Activated CD4-positive, alpha-beta T cell treated with anti-CD3 and anti-CD28 coated beads, Interleukin-2, amount 50 U/mL, for 48 hours (primary cell): ENCODE measurements around the gene F3.

Experiments
- DNase-seq, 2 experiments: peaks; one replicate each; pipeline ENCODE4 v3.0.0-alpha.2; 2020

The F3 gene

DNA sequence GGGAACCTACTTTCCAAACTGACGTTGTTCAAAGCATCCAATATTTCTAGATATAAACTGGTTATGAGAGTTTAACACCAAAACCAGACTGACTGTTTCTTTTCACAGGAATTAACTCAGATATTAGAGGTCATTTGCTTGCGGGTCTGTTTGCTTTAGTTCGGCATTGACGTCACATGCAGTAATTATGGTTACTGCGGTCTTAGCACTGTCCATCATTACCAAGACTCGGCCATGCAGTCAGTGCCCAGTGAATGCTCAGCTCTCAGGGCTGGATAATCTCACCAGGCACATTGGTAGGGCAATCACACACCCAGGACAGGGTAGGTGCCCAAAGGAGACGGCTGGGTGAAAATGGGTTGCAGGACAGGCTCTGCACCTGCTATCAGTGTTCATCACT lies 9.9 kb upstream of the F3 start:
- DNase-seq: no peak

DNA sequence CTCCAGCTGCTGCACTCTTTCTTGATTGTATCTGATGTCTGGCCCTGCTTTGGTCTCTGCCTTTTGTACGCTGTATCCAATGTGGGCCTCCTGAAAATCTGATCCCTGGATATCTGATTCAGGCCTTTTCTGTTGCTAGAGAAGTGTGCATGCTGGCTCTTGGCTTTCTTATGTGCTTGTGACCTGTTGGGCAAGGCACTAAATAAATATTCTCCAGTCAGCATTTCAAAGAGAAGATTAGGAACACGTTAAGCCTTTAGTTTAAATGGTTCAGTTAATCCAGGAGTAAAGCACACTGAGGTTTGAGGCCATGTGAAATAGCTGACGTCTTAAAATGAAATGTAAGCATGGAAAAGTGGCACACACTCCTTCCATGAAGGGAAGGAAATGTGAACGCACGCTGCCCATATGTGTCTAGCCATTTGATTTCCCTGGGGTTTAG lies 9.3 kb upstream of the F3 start:
- no peak for DNase-seq

DNA sequence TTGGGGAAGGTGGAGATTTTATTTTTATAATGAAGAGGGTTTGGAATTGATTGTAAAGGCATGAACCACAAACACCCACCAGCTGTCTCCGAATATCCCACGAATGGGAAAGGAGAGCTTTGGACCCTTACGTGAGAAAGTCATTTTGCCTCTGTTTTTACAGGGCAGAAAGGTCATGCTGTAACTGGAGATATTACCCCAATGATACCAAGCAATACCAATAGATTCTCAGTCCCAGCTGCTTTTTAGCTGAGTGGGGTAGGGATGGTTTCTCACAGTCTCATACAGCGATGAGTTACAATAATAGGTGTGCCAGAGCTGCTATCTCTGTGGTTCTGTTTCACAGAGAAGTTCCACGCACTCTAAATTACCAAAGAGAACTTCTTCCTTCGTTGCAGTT lies 8.8 kb upstream of the F3 start:
- no peak for DNase-seq

DNA sequence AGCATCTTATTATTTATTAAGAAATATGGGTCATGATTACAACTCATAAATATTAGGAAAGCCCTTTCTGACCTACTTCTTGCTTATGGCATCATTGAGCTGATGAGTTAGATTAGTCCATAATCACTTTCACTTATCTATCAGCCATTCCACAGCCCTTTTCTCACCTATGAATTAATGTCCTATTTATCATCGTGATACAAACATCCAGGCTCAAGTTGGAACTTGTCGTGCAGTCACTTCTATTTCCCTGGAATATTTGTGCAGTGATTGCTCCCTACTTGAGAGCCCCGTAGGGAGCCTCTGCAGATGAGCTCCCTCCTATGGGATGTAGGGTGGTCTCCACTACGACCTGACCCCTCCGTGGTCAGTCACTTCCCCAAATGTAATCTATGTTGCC lies 8.1 kb upstream of the F3 start:
- DNase-seq: no peak

DNA sequence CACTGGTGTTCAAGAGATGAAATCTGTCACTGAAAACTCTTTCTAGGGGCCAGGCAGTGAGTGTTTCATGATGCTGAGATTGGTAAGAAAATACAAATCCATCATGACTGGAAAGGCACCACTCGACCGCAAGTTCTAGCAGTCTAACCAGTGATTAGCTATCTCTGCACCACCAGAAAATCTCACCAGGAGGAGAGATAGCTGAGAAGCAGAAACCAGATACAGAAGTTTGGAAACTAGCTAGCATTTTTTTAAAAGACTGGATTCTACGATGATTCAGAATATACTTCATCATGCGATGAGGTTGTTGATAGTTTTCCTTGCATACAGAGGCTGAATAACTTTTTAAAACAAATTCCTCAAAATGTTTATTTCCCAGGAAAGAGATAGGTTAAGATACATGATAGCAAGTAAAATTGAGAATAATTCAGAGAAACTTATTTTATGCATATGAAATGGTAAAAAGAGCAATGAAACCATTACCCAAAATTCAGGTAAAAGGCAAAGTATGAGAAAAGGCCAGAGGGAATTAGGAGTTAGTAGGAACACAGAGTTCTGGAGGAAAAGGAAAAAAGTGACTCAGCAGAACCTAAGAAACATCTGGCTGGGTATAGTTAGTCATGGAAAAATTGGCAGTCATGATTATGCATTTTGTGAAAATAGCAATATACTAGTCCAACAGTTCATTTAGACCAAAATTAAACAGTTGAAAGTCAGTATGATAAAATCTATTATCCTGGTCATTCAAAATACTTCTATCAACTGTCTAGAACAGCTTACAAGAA lies 3.3 kb upstream of the F3 start:
- no peak for DNase-seq

DNA sequence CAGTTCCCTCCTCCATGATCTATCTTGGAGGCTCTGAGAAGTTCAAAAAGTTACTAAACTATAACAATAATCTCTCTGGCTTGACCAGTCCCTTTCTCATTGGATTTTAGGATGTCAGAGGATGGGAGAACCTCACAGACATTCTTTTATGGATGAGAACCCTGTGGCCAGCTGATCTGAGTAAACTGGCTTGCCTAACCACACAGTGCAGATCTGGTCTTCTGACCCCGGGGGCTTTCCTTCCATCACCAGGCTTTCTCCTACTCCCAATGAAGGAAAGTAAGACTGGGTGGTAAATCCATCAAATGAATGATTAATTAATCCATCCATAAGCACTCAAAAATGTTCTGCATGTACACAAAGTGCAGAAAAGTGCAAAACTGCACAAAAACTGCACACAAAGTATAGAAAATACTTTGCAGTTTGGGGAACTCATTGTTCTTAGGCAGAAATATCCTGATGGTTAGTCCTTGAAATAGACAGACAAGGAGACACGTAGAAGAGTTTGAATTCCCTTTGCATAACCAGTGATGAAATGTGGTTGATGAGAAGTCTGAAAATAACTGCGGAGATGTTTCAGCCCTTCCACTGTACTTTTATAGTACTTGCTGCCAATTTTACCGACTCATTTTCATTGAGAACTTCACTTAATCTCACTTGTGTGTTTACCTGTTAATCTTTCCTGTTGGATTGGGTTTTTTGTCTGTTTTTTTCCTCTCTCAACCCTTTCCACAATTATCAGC lies 2.5 kb upstream of the F3 start:
- DNase-seq: no peak

DNA sequence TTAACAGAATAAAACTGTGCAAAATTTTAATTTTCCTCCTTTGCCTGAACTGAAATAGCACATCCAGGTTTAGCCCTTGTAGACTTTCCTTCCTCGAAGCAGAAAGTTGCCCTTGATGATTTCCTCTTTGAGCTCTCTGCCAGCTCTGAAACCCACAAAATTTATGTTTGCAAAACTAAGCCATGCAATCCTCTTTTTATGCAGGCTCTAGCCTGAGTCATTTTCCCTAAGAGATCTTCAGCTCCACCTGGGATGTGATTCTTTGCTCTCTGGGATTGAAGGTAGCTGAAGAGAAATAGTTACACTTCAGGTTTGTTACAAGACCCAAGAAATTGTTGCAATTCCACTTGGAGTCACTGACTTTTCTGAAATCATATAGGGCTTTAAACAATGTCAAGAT lies 1.4 kb upstream of the F3 start:
- no peak for DNase-seq

DNA sequence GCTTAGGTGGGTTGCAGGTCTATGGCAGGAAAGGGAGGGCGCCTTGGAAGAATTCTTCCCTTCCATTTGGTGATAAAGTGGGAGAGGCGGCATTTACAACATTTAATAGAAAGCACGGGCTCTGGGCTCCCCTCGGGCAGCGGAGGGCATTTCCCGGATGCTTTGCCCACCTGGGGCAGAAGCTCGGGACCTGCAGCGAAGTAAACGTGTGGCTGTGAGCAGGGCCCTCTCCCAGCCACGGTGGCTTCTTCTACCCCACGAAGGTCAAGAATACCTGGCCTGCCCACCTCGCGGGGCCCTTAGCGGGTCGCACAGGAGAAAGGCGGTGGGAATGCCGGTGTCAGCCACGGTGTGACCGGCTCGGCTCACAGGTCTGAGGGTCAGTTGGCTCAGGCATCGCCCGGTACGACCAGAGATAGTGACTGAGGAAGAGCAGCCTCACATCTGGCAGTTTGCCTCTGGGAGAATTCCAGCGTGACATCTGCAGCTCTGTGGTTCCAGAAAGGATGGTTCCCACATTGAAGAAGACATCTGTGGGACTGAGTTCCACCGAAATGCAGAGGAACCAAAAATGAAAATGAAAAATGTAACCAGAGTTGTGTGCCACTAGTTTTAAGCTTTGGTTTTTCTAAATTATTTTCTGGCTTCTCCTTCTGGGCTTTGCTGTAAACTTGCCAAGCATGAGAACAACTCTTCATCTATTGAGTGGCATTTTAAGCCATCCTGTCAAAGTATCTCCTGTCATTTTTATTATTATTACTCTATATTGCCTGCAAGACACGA lies 720 bp upstream of the F3 start:
- no peak for DNase-seq

DNA sequence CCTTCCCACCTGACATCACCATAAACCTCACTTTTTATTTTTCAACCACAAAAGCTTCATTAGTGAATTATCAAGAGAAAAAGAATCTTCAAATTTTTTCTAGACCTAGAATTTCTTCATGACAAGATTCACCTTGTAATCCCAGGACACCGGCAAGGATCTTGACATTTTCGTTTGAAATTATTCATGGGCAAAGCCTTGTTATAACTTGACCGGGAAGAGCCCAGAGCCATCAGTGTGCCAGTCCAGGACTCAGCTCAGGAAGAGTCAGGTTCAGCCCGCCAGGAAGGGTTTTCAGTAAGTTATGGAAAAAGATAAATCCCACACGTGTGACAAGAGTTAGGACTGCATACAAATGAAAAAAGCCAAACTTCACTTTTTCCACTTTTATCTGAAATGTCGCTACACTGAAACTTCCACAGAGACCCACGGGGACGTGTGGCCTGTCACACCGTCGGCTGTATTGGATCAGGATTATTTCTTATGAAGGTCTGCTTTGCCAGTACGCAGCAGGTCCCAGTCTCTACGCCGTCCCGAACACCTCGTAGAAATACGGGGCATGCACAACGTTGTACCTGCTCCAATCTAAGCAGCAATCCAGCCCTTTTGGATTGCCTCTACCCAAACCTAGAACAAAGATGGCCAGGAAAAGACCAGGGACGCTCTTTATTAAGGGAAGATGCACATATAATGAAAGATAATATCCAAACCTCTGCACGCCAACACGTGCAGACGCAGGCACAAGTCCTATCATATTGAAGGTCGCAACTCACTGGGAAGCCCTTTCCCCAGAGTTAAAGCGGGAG lies 916 bp downstream of the F3 start:
- DNase-seq: no peak

DNA sequence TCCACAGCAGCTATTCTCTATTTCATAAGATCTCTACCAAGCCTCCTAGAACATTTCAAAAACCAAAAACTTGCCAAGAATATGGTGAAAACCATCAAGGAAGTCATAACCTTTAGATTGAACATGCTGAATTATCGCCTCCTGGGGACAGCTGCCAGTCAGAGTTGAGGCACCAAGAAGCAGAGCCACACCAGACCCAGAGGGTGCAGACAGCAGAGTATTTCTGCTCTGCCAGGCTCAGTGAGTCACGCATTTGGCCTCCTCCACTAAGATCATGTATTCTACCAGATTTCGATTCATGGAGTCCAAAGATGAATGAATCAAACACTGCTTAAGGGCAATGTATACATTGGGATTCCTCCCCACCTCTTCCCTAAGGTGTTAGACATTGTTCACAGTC lies 2.1 kb downstream of the F3 start:
- DNase-seq: no peak

DNA sequence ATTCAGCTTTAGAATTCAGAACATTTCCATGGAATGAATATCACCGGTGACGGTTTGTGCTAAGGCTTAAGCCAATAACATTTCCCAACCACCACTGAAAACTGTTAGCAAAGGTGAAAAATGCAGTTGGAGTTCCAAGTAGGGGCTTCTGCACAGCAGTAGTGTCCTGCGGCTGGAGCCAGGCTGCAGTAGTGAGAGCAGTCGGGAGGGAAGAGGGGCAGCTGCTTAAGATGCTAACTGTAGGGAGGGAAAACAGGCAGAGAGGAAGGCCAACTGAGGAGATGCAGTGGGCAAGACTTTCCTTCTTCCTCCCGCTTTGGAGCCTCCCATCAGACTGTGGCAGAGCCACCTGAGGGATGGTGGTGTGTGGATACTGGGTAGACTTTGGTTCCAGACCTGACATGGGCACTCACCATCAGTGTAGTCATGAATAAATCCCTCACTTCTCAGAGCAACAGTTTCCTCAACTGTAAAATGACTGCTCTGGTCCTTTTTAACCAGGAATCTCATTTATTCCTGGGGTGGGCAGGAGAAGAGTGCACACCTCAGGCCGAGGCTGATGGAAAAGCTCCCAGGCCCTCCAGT lies 3.2 kb downstream of the F3 start:
- DNase-seq: no peak

DNA sequence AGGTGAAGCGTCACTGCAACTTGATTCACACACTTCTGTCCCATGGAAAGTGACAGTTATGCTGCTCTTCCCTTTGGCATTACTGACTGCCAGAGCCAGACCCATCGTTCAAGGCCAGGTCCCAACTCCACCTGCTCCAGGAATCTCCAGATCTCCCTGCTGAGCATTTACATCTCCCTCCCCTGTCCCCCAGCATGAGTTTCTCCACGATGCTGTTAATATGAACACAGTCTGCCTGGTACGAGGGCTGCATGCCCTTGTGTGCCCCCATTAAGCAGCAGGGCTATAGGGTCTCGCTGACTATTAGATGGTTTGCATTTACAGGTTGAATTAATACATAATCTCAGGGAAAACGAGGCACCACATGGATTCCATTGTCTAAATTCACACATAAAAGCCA lies 4.3 kb downstream of the F3 start:
- no peak for DNase-seq

DNA sequence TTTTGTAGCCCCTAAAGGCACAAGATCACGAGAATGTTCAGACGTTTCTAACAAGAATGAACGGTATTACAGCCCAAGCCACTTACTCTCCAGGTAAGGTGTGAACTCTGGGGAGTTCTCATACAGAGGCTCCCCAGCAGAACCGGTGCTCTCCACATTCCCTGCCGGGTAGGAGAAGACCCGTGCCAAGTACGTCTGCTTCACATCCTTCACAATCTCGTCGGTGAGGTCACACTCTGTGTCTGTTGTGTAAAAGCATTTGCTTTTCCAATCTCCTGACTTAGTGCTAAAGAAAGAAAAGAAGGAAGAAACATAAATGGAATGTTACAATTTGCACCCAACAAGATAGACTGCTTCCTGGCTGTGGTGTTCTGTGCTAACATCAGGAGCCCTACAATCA lies 5.7 kb downstream of the F3 start:
- DNase-seq: no peak

DNA sequence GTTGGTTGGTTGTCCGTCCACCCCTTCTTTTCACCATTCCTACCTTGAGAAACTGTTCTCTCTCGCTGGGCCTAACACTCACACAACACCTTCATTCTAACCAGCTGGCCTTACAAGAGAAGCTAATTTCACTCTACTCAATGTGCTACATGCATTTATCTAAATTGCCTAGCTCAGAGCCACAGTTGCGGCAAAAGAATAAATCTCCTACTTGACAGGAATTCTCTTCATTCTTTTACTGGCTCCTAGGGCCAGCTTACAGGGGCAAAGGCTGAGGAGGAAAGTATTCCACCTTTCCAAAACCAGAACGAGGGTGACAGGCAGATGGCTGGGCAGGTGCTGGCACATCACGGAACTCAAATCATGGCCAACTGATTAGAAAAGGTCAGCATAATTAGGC lies 6.5 kb downstream of the F3 start:
- no peak for DNase-seq

DNA sequence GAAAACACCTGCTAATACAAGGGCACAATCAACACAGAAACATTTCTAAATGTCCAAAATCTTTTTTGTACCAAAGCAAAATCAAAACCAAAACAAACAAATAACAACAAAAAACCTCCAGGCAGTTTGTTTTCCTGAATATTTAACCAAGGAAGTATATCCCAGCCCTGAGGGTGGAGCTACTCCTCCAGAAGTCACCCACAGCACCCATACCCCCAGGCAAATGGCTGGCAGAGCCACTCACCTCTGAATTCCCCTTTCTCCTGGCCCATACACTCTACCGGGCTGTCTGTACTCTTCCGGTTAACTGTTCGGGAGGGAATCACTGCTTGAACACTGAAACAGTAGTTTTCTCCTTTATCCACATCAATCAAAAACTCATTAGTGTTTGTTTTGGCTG lies 9.5 kb downstream of the F3 start:
- DNase-seq: no peak

DNA sequence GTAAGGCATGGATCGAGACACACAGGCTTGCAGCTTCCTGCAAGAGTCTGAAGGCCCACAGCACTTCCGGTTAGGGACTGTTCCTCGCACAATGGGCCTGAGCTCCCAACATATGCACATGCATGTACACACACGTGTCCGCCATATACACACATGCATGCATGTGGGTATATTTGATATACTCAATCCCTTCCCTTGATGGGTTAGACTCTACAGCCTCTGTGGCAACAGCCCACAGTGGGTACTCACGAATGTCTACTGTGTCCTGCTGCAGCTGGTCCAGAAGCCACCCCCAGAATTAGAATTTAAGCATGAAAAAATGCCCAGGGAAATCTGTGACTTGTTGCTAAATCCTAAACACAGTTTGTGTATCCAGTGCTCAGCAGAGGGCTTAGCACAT lies 9.9 kb downstream of the F3 start:
- no peak for DNase-seq

DNA sequence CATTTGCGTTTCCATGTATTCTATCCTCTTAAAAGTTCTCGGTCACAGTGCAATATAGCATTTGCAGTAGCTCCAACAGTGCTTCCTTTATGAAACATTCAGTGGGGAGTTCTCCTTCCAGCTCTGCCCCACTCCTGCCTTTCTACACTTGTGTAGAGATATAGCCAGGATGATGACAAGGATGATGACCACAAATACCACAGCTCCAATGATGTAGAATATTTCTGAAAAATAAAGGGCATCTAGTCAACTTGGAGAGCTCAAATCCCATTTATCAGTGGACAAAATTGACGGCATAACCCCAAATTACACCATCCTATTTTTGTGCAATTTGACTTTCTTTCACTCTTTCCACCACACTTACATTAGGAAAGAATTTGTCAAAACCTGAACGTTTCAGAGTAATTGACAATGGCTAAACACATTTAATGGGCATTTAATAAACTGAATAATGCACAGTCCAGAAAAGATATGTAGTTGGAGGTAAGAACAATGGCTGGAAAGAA lies 11.1 kb downstream of the F3 start:
- no peak for DNase-seq

DNA sequence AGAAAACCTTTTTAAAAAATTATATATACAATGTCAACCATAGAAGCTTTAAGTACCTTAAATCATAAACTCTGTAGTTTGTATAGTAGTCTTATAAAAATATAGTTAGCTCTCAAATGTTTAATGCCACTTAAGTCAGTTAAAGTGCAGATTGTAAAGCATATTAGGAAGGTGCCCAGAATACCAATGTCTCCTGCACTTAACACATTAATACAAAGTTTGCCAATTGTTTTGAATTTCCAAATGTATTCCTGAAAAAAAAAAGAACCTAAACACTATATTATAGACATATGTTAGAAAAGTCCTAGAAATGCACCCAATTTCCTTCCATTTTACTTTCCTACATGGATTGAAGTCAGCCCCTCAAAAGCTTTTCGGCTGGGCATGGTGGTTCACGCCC lies 12.1 kb downstream of the F3 start:
- no peak for DNase-seq

DNA sequence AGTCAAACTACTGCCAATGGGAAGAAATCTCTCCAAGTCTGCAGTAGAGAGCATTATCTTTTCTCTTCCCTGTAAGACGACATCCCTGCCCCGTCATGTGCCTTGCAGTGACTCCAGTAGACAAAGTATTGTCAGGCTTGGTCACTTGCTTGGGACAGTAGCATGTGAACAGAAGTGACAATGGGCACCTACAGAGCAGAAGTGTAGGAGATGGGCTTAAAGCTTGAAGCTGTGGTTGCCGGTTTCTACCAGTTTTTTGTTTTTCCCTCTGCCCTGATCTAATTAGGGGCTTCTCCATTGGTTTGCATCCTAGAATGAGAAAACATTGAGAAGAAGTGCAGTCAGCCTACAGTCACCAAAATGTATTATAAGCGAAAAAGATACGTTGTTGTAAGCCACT lies 12.7 kb downstream of the F3 start:
- no peak for DNase-seq

DNA sequence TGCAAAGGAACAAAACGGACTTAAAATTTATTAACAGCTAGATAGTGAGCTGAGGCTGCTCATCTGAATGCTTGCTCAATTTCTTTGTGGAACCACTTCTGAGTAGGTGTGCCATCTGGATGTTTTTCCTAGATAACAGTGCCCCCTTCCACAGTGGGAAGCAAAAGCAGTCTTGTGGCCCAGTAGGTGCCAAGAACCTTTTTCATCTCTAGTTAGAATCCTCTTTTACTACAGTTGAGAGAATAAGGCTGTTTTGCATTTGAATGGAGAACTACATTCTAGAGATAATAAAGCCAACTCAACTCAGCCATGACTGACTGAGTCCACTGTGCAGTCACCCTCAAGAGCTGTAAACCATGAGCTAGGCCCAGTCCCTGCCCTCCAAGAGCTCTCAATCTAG lies 13.3 kb downstream of the F3 start:
- DNase-seq: no peak

DNA sequence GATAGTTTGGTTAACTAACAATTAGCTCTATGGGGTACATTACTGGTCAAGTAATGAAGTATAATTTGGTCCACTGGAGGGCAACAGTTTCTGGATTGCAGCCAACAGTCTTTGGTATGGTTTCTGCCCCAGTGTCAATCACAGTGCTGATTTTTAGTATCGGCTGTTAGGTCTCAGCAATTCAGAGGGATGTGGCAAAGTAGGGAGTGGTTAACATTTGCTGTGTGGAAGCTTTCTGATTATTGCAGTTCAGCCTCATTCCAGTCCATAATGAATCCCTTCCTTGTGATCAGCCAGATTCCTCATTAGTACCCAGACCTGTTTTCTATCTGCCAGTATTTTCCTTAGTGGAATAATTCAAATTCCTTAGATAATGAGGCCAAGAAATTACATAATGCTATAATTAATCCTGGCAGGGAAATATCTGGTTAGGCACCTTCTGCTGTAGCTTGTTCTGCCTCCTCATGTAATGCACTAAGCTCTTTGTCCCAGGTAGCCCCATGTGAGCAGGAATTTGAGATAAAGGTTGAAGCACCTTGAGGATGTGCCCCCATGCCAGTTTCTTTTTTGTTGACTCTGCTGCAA lies 14.0 kb downstream of the F3 start:
- no peak for DNase-seq
